ENCODE results near the gene HPSE. TPM values are rescaled to one million over a fixed set of nuclear protein-coding genes. Genes with fewer than 3 reads are reported as not detected.

Gene HPSE
- total RNA-seq, 1 experiment from 2014 or later: 2.1 TPM

Other genes starting within 250 kb of the HPSE start
- gene PLAC8, start 220.1 kb downstream of the HPSE start, total RNA-seq (2014; rRNA removed; shearing (Covaris generic); ENCODE audit: low replicate concordance): not detected in 2 replicates
- 21.8 and 34.9 TPM in 2 replicates for gene COQ2, start 50.0 kb downstream of the HPSE start, total RNA-seq (2014; rRNA removed; shearing (Covaris generic); ENCODE audit: low replicate concordance)
- 4.4 and 6.7 TPM in 2 replicates for gene HELQ, start 121.0 kb upstream of the HPSE start, total RNA-seq (2014; rRNA removed; shearing (Covaris generic); ENCODE audit: low replicate concordance)
- gene MRPS18C, start 121.2 kb upstream of the HPSE start, total RNA-seq (2014; rRNA removed; shearing (Covaris generic); ENCODE audit: low replicate concordance): 20.9 and 26.7 TPM in 2 replicates
- 1.7 and 2.4 TPM in 2 replicates for gene ABRAXAS1, start 150.3 kb upstream of the HPSE start, total RNA-seq (2014; rRNA removed; shearing (Covaris generic); ENCODE audit: low replicate concordance)
- gene GPAT3, start 201.3 kb upstream of the HPSE start, total RNA-seq (2014; rRNA removed; shearing (Covaris generic); ENCODE audit: low replicate concordance): 0.16 TPM in 1 of 2 replicates, not detected in the other

Data from MG63 (cell line).